NCI-H510A (cell line): ENCODE data around the gene USHBP1.

Experiments used
- DNase-seq: peaks from one replicate; lab custom pipeline; 2025; lab: John Stamatoyannopoulos, UW

Gene USHBP1

DNA sequence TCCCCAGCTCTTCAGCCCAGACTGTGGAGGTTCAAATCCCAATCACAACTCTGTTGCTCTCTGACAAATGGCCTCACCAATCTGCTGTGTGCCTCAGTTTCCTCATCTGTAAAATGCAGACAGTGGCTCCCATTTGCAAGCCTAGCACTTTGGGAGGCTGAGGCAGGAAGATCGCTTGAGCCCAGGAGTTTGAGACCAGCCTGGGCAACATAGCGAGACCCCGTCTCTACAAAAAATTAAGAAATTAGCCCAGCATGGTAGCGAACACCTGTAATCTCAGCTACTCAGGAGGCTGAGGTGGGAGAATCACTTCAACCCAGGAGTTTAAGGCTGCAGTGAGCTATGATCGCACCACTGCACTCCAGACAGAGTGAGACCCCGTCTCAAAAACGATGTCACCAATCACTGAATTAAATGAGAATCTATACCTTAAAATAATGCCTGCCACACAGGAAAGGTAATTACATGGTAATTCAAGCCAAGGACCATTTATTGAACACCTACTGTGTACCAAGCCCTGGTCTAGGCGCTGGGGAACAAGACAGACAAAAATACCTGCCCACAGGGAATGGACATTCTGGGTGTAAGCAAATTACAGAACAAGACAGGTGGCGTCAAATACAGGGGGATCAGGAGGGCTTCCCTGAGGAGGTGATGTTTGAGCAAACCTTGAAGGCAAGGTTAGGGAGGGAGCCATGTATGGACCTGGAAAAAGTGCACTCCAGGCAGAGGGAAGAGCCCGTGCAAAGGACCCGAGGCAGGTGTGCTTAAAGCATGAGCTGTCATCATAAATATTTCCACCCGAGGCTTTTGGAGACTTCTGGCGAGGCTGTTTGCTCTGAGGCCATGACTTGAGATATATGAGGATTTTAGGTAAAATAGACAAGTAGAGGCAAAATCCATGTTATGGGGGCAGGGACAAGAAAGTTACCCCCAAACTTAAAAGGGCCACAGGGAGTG lies 26.5 kb downstream of the USHBP1 start:
- no peak for DNase-seq

DNA sequence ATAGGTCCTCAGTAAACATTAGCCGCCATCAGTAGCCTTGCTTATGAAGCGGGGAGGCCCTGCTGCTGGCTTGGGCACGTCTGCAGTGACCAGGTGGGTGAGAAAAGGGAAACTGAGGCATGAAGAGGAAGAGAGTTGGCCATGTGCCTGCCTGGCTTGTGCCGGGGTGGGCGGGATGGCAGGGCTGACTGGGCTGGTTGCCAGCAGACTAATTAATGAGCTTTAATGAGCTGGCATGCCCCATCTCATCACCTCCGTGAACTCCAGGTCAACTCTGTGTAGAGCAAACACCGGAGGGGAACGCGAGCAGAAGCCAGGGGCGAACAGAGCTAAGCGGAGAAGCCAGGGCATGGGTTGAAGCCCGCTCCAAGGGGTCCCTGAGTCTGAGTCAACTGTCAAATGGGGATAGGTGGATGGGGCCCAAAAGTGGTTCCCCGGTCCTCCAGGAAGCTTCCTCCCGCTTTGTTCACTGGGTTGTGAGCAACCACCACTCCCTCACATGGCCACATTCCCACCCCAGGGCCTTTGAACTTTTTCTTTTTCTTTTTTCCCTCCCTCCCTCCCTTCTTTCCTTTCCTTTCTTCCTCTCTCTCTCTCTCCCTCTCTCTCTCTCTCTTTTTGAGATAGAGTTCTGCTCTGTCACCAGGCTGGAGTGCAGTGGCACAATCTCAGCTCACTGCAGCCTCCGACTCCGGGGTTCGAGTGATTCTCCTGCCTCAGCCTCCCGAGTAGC lies 27.6 kb downstream of the USHBP1 start:
- no peak for DNase-seq

DNA sequence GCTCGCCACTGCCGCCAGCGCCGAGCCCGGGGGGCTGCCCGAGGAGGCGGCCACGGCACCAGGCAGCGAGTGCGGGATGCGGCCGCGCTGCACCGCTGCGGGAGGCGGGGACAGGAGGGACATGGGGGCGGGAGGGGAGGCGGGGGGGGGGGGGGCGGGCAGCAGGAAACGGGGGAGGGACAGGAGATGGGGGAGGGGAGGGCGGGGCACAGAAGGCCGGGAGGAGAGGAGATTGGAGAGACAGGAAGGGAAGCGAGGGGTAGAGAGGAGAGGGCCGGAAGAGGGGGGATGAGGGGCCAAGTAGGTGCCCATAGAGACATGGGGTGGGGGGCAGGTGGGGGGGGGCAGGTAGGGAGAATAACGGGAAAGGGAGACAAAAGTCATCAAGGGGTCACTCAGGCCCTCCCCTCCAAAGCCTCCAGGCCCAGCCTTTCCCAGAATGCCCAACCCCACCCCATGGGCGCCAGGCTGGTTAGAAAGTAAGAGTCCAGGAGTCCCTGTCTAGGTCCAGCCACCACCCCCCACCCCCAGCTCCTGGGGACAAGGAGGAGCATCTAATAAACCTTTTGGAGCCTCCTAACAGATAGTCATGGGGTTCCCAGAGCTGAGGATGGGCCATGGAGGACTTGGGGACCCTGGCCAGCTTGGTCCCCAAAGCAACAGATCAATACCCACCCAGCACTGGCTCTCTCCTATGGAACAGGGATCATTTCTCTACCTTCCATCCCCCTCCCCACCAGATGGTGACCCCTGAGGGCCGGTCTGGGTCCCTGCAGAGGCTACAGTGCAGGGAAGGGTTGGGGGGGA lies 28.4 kb downstream of the USHBP1 start:
- DNase-seq, result peak; percentile 49

DNA sequence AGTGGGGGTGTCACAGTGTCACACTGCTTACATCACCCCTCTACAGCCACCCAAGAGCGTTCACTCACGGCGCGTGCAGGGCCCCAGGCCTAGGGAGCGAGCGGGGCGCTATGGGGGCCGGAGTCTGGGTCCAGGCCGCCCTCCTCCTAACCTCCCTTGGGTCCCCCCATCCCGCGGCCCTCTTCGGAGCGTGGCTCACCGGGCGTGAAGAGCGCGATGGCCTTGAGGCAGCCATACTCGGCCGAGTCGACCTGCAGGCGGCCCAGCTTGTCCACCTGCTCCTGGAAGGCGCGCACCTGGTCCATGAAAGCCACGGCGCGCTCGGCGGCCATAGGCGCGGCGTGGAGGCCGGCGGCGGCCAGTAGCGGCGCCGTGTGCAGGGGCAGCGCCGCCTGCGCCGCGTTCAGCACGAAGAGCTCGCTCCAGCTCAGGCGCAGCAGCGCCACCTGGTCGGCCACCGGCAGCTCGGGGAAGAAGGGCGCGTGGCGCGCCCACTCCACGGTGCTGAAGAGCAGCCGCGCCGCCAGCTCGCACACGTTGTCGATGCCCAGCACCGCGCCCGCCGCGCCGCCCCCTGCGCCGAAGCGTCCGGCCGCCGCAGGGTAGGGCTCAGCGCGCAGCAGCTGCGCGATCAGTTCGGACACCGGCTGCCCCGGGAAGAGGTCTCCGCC lies 29.1 kb downstream of the USHBP1 start:
- no peak for DNase-seq

DNA sequence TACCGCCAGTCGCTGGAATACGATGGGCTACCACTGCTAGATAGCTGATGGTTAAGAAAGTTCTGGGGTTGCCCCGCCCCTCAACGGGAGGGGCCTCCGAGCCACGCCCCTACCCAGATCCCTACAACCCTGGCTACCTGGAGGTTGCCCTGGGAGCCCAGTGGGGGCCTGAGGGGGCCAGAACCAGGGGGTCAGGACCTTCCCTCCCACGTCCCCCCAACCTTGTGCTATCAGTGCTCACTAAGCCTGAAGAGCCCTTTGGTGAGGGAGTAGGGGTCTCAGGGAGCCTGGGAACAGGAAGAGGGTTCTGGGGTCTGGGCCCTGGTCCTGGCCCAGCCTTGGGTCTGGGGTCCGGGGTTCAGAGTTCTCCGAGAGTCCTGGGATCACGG lies 29.6 kb downstream of the USHBP1 start:
- DNase-seq, result peak; percentile 39

DNA sequence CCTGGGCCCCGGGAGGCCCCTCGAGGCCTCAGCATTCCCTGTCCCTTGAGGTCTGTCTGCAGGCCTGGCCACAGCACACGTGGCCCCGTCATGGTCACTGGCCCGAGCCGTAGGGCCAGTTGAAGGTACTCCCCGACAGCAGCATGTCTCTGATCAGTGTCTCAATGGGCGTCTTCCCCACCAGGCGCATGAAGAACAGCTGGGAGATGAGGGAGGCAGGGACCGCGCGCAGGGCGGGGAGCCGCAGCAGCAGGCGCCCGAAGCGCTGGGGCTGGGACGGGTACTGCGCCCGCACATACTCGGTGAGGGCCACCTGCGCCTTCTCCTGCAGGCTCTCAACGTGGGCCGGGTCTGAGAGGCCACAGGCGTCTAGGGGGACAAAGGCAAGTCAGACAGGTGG lies 32.3 kb downstream of the USHBP1 start:
- no peak for DNase-seq

DNA sequence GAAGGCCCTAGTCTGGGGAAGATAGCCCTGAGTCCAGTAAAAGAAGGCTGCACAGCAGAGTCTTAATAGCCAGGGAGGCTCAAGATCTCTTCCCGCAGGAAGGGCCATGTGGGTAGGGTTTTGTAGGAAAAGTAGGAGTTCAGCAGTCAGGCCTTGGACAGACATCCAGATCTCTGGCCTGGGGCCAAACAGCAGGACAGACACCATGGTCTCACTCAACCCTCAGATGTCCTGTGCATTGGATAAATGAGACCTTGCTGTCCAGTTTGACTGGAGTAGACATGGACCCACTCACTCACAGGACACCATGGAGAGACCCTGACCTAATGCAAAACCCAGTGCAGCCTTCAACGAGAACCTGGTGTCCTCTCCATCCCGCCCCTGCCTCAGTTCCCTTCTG lies 34.7 kb downstream of the USHBP1 start:
- no peak for DNase-seq

DNA sequence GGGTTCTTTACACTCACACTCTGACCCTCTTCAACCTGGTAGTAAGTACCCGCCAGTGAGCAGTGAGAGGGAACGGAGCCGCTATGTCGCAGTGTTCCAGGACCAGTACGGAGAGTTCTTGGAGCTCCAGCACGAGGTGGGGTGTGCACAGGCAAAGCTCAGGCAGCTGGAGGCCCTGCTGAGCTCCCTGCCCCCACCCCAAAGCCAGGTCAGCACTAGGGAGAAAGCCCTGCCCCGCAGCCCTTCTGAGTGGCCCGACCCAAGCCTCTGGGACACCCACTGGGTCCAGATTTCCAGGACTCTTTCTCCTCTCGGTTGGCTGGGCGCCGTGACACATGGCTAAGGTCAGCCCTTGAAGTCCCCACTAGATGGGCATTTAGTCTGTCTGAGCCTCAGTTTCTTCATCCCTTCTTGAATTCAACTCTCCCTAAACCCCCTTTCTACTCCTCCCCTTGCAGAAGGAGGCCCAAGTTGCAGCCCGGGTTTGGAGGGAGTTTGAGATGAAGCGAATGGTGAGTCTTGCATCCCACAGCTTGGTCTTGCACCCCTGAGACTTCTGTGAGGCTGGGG lies 36.7 kb downstream of the USHBP1 start:
- no peak for DNase-seq

DNA sequence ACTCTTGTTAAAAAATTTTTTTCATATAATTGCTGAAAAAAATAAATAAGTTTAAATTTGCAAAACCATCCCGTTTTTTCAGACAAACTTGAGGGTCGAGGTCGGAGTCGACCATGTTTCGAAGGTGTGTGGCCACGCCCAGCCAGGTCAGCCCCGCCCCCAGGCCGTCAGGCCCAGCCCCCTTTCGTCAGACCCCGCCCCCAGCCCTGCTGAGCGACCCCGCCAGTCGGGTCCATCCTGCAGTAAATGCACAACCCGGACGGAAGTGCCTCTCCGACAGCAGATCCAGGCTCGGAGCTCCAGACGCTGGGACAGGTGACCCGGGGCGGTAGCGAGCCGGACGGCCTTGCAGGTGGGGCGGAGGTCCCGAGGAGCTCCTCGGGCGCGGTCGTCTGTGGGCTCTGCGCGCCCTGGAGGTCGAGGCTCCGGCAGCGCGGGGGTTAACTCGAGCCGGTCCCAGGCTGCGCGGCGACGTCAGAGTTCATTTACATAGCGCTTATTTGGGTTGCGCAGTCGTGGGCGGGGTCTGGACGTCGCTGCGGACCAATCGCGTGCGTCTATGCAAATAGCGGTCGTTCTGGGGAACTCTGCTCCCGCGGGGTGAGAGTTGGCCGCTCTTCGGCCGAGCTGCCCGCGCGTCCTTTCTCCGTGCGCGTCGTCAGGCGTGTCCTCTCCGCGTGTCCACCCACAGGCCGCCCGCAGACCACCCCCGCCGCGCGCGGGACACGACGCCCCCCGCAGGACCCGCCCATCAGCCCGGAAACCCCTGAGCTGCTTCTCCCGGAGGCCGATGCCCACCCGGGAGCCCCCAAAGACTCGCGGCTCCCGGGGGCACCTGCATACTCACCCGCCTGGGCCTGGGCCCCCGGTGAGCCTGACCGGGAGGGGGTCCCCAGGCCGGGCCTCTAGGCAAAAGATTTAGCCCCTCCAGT lies 38.3 kb downstream of the USHBP1 start, which contains the start of gene OCEL1:
TSS of gene OCEL1 (plus strand) at position 225 of the 932 bp plus-strand sequence. CDS start at position 247, 22 bp downstream.
- DNase-seq, result peak; percentile 97

DNA sequence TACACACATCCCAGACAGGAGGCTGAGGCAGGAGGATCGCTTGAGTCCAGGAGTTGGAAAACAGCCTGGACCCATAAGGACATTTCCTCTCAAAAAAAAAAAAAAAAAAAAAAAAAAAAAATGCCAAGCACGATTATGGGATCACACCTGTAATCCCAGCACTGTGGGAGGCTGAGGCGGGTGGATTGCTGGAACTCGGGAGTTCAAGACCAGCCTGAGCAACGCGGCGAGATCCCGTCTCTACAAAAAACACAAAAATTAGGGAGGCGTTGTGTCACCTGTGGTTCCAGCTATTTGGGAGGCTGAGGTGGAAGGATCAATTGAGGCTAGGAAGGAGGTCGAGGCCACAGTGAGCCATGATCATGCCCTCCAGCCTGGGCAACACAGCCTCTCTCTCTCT lies 39.5 kb downstream of the USHBP1 start:
- DNase-seq, result no peak

DNA sequence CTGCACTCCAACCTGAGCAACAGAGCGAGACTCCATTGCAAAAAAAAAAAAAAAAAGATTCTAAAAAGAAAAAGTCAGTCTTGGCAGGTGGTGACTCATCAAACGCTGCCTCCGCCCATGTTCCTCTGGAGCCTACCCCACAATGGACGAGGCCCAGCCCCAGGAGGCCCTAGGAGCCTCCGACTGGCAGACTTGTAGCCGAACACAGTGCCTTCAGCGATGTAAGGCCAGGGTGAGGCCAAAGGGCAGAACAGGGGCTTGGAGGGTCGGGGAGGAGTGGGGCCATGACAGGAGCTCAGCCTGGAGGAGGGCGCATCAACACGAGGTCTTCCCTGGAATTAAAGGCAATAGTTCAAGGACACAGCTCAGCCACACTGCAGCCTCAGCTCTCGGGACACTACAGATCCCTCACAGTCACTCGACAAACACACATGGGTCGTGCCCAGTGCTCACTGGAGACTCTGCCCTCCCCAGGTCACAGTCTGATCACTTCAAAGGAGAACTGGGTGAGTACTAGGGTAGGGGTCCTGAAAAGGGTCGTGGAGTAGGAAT lies 44.3 kb downstream of the USHBP1 start:
- DNase-seq, result no peak

DNA sequence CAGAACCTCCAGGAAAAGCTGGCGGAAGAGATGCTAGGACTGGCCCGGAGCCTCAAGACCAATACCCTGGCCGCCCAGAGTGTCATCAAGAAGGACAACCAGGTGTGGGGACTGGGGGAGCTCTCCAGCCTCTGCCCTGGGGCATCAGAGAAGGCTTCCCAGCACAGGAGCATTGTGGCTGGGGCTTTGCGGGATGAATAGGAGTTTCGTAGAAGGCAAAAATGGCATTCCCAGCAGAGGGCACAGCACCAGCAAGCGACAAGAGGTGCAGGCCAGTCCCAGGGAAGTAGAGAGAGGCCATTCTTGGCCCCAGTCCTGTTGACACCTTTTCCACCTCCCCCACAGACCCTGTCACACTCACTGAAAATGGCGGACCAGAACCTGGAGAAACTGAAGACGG lies 45.3 kb downstream of the USHBP1 start:
- DNase-seq, result no peak

DNA sequence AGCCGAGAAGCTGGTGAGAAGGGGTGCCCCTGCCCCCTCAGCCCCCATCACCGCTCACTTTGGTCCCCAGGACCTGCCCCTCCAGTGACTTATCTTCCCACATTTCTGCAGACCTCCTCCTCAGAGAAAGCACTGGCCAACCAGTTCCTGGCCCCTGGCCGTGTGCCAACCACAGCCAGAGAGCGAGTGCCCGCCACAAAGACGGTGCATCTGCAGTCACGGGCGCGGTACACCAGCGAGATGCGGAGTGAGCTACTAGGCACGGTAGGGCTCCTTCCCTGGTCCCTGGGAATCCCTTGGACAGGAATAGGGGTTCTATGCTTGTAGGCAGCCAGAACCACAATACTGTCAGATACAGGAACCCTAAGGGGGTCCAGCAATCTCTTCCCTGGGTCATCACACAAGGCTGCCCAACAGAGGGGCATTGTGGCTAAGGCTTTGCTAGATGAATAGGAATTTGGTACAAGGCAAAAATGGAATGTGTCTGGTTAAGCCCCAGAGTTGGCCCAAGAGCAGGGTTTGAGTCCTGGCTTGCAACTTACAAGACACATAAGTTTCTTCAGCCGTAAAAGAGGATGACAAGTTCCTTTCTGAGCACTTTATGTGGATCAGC lies 48.4 kb downstream of the USHBP1 start:
- no peak for DNase-seq

DNA sequence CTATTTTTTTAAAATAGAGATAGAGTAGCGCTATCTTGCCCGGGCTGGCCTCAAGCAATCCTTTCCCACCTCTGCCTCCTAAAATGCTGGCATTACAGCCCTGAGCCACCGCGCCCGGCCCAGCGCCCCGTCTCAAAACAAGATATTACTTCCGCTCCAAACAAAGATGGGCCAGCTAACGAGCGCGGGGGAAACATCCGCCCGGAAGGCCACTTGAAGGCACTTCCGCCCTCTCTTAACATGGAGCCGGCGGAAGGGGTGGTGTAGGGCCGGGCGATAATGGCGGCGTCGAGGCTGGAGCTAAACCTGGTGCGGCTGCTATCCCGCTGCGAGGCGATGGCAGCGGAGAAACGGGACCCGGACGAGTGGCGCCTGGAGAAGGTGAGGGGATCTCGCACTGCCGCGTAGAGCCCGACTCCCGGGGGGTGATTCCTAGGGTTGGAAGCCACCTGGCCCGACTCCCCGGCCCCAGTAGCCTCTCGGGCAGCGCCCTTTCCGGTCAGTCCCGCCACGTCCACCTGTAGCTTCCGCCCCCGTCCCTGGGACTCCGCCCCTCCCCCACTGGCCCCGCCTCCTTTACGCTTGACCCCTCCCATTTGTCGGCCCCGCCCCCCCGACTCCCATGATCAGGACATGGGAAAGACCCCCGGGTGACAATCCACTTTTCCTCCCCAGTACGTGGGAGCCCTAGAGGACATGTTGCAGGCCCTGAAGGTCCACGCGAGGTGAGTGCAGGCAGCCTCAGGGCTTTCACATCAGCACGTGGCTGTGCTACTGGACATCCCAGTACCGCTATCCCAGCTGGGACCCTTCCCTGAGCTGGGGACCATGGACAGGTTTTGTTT lies 49.2 kb downstream of the USHBP1 start, which contains the start of gene USE1:
TSS of gene USE1 (plus strand) at position 231 of the 845 bp plus-strand sequence. CDS start at position 280, 49 bp downstream.
- DNase-seq, result peak; percentile 91

DNA sequence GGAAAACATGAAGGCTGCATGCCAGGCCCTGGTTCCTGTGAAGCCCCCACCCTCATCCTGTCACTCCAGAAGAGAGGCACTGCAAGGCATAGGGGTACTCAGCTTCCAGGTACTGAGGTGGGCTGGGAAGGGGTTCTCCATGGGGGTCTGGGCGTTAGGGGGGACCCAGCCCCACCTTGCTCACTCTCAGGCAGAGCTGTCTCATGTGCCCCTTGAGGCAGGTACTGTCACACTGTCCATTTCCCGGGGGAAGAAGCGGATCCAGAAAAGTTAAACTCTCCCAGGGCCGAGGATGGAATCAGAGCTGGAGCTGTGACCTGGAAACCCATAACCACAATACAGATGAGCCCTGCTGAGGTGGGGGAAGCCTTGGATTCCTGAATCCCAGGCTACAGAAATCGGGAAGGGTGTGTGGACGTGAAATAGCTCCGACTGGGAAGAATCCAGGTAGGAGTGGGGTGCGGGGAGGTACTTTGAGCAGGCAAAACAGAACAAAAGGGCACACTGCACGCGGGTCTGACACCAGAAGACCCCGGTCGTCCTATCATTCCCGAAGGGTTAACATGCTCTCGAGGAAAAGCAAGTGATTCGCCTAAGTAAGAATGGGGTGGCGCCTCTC lies 49.9 kb downstream of the USHBP1 start:
- no peak for DNase-seq

DNA sequence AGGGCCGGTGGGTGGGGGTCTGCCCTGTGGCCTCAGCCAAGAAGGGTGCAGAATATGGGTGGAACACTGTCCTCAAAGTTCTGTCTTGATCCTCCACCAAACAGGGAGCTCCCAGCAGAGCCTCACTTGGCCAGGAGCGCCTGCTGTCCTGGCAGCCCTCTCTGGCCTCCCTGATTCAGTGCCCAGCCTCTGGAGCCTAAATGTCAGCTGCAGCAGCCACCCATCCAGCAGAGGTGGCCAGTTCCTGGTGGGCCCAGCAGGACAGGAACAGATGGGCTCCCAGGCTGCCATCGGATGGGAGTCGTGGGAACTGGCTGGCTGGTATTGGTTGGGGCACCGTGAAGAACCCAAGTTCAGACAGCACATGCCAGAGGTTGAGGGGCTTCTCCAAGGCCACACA lies 51.2 kb downstream of the USHBP1 start:
- DNase-seq, result no peak

DNA sequence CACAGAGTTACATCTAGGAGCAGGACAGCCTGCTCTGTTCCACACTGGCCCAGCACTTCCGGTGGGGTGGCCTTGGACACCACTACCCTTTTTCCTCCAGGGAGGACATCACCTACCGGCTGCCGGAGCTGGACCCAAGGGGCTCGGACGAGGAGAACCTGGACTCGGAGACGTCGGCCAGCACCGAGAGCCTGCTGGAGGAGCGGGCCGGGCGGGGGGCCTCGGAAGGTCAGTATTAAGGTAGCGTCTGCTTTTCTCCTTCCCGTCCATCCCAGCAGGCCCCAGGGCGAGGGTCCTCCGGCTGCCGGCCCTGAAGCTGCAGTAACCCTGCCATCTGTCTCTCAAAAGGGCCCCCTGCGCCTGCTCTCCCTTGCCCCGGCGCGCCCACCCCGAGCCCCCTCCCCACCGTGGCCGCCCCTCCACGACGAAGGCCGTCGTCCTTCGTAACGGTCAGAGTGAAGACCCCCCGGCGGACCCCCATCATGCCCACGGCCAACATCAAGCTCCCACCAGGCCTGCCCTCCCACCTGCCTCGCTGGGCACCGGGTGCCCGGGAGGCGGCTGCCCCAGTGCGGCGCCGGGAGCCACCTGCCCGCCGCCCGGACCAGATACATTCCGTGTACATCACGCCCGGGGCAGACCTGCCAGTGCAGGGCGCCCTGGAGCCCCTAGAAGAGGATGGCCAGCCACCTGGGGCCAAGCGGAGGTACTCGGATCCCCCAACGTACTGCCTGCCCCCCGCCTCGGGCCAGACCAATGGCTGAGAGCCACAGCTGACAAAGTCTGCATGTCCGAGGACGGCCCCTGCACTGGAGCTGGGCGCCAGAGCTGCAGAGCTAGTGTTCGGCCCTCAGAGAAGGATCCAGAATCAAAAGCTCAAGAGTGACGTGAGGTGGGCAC lies 52.7 kb downstream of the USHBP1 start:
- no peak for DNase-seq
